ENCODE results near the gene PANX1. TPM values are rescaled to one million over a fixed set of nuclear protein-coding genes. Genes with fewer than 3 reads are reported as not detected.

PANX1 gene
- total RNA-seq, 4 donors from 2014 or later = 9.0 to 20.1 (median 11.3) TPM

DNA sequence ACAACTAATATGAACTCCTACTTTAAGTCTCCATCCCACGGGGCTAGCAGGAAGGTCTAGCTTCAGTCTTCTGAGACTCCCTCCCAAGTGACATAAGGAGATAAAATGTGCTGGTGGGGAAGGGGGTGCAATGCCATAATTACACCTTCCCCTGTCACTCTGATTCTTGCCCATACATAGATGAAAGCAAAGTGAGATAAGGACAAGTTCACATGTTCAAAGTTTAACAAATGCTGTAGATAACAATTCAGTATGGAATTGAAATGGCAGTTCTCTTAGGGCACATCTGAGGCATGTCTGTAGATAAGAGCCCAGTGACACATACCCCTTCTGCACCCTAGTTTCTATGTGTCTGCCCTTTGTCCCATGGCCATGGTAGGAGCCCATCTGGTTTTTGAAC is 38.2 kb upstream of the PANX1 start:
- 67 to 73% methylated on average over 1 of the region's 1 CpG for WGBS, 2 donors (ENCODE audit: low coverage in 1 of 2)
- DNase-seq = no peak
- no peak overlapping the region for H3K27ac ChIP-seq
- no peaks in the 10 kb centered on the region for H3K9me3 ChIP-seq
- H3K27me3 ChIP-seq = no peaks in the 10 kb centered on the region
- intact Hi-C loops (cut with DNase I; ENCODE audit: low total_unique reads) (no loop called here), in situ Hi-C loops (cut with MboI; ENCODE audit: low pct_ligation_motif_present in 1 of 4, low pct_unique_long_range_greater_than_20kb in 1 of 4, low sequenced_read_pairs in 3 of 4) (no loop called here)
- H3K4me3 ChIP-seq = no peak overlapping the region
- TF ChIP-seq POLR2A (IDR thresholded peaks at IDR 0.05) = no peak
- H3K4me1 ChIP-seq = no peaks in the 10 kb centered on the region
- no peaks in the 10 kb centered on the region for H3K36me3 ChIP-seq

DNA sequence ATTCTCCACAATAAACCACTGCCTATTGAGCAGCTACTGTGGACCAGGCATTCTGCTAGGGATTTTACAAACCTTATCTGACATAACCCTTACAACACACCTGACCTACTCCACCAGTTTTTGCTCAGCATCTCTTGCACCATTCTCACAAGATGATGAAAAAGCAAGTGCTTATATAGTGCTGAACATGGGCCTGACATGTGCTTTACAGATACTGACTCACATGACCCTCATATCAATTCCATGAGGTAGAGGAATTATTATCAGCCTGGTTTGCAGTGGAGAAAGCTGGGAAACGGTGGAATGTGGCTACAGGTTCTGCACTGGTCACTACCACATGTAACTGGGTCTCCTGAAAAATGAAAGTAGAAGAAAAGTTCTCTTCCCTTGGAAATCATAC is 37.5 kb upstream of the PANX1 start:
- no peaks in the 10 kb centered on the region for H3K36me3 ChIP-seq
- intact Hi-C loops (cut with DNase I; ENCODE audit: low total_unique reads) (no loop called here), in situ Hi-C loops (cut with MboI; ENCODE audit: low pct_ligation_motif_present in 1 of 4, low pct_unique_long_range_greater_than_20kb in 1 of 4, low sequenced_read_pairs in 3 of 4) (no loop called here)
- H3K27ac ChIP-seq = no peak overlapping the region
- no peak for DNase-seq
- no peaks in the 10 kb centered on the region for H3K9me3 ChIP-seq
- no peak for TF ChIP-seq POLR2A (IDR thresholded peaks at IDR 0.05)
- no peak for TF ChIP-seq POLR2AphosphoS5 (IDR thresholded peaks at IDR 0.05)
- TF ChIP-seq, protein P1, sequence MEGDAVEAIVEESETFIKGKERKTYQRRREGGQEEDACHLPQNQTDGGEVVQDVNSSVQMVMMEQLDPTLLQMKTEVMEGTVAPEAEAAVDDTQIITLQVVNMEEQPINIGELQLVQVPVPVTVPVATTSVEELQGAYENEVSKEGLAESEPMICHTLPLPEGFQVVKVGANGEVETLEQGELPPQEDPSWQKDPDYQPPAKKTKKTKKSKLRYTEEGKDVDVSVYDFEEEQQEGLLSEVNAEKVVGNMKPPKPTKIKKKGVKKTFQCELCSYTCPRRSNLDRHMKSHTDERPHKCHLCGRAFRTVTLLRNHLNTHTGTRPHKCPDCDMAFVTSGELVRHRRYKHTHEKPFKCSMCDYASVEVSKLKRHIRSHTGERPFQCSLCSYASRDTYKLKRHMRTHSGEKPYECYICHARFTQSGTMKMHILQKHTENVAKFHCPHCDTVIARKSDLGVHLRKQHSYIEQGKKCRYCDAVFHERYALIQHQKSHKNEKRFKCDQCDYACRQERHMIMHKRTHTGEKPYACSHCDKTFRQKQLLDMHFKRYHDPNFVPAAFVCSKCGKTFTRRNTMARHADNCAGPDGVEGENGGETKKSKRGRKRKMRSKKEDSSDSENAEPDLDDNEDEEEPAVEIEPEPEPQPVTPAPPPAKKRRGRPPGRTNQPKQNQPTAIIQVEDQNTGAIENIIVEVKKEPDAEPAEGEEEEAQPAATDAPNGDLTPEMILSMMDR (IDR thresholded peaks at IDR 0.05) = no peak
- TF ChIP-seq EP300 (IDR thresholded peaks at IDR 0.05; ENCODE audit: low read depth) = no peak
- no peaks in the 10 kb centered on the region for H3K27me3 ChIP-seq
- 60 to 81% methylated on average over 1 of the region's 1 CpG for WGBS, 2 donors (ENCODE audit: low coverage in 1 of 2)
- no peaks in the 10 kb centered on the region for H3K4me1 ChIP-seq
- H3K4me3 ChIP-seq = no peak overlapping the region

DNA sequence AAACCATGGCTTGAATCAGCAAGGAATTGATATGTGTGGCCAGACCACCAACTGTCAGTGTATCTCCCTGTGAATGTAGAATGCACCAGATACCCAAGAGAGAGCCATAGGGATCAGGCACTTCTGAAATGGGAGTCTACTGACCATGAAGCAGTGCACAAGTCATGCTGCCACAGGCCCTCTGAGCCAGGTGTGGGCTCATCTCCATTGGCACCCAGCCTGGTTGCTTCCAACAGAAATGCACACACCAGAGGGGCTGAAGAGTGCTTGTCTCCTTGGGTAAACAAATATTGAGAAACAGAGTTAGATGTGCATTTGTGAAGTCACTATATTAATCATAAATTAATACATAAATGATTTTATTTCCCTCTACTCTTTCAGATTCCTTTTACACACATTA is 28.4 kb upstream of the PANX1 start:
- intact Hi-C loops (cut with DNase I; ENCODE audit: low total_unique reads) (no loop called here), in situ Hi-C loops (cut with MboI; ENCODE audit: low pct_ligation_motif_present in 1 of 4, low pct_unique_long_range_greater_than_20kb in 1 of 4, low sequenced_read_pairs in 3 of 4) (no loop called here)
- no peak overlapping the region for H3K27ac ChIP-seq
- no peaks in the 10 kb centered on the region for H3K36me3 ChIP-seq
- DNase-seq = no peak
- no peaks in the 10 kb centered on the region for H3K9me3 ChIP-seq
- no peaks in the 10 kb centered on the region for H3K27me3 ChIP-seq
- H3K4me3 ChIP-seq = no peak overlapping the region
- peaks cover 0 to 9% (median 5%) of the 10 kb centered on the region in 4 donors for H3K4me1 ChIP-seq
- TF ChIP-seq POLR2AphosphoS5 (IDR thresholded peaks at IDR 0.05) (no peak), EP300 (IDR thresholded peaks at IDR 0.05; ENCODE audit: low read depth) (no peak), POLR2A (IDR thresholded peaks at IDR 0.05) (no peak)
- TF ChIP-seq, protein P1 (IDR thresholded peaks at IDR 0.05) = no peak

DNA sequence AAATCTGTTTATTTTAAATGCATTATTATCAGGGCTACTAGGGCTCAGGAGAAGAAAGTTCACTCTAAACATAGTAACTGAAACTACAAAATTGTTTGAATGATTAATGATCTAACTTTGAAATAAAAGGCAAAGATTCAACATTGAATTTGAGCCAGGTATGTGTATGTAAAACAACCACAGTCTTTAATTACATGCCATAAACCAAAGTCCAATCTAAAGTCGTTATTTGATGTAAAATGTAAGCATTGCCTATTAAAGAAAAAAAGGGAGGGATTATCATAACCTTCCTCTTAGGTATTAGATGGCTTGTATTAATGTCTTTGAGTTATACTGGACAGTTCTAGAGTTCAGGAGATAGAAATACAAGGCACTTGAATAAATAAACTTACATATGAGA is 25.2 kb upstream of the PANX1 start:
- Histone ChIP-seq H3K9me3 (no peaks in the 10 kb centered on the region), H3K27ac (no peak overlapping the region), H3K27me3 (no peaks in the 10 kb centered on the region), H3K36me3 (no peaks in the 10 kb centered on the region), H3K4me1 (peaks cover 0 to 9% (median 5%) of the 10 kb centered on the region in 4 donors), H3K4me3 (no peak overlapping the region)
- in situ Hi-C loops (cut with MboI; ENCODE audit: low pct_ligation_motif_present in 1 of 4, low pct_unique_long_range_greater_than_20kb in 1 of 4, low sequenced_read_pairs in 3 of 4) (no loop called here), intact Hi-C loops (cut with DNase I; ENCODE audit: low total_unique reads) (no loop called here)
- no peak for DNase-seq
- TF ChIP-seq POLR2A (IDR thresholded peaks at IDR 0.05) (no peak), POLR2AphosphoS5 (IDR thresholded peaks at IDR 0.05) (no peak), EP300 (IDR thresholded peaks at IDR 0.05; ENCODE audit: low read depth) (no peak)
- TF ChIP-seq, protein P1 (IDR thresholded peaks at IDR 0.05) = no peak
- 23 to 27% methylated on average over 1 of the region's 1 CpG for WGBS, 2 donors (ENCODE audit: low coverage in 1 of 2)

DNA sequence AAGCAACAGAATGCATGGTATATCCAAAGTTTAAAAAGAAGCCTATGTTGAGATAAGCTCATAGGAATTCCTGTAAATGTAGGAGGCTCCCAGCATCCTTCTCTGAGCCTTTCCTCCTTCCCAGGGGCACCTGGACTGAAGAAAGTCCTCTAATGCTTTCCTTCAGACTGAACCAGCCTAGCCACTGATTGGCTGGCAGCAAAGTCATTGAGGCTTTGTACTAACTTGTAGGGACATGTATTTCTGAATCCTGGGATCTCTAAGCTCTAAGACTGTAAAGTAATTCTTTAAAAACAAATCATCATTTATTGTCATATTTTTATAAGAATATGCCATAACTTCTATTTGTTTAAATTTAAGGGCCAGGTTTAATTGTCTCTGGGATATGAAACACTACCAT is 23.9 kb upstream of the PANX1 start:
- intact Hi-C loops (cut with DNase I; ENCODE audit: low total_unique reads) (no loop called here), in situ Hi-C loops (cut with MboI; ENCODE audit: low pct_ligation_motif_present in 1 of 4, low pct_unique_long_range_greater_than_20kb in 1 of 4, low sequenced_read_pairs in 3 of 4) (no loop called here)
- no peaks in the 10 kb centered on the region for H3K36me3 ChIP-seq
- H3K4me3 ChIP-seq = no peak overlapping the region
- H3K27me3 ChIP-seq = no peaks in the 10 kb centered on the region
- TF ChIP-seq POLR2A (IDR thresholded peaks at IDR 0.05) (no peak), POLR2AphosphoS5 (IDR thresholded peaks at IDR 0.05) (no peak), EP300 (IDR thresholded peaks at IDR 0.05; ENCODE audit: low read depth) (no peak)
- TF ChIP-seq, protein P1 (IDR thresholded peaks at IDR 0.05) = no peak
- H3K9me3 ChIP-seq = no peaks in the 10 kb centered on the region
- no peak for DNase-seq
- H3K27ac ChIP-seq = no peak overlapping the region
- peaks cover 0 to 9% (median 5%) of the 10 kb centered on the region in 4 donors for H3K4me1 ChIP-seq

Measured in transverse colon (tissue), 4 donors.